ENCODE results near the gene TRAF4. TPM values are rescaled to one million over a fixed set of nuclear protein-coding genes. Genes with fewer than 3 reads are reported as not detected.
A peak's percentile ranks its signal among the peaks of the same experiment; 100 is the strongest.

Gene TRAF4
- total RNA-seq, 1 donor from 2014 or later = 36.6 TPM

DNA sequence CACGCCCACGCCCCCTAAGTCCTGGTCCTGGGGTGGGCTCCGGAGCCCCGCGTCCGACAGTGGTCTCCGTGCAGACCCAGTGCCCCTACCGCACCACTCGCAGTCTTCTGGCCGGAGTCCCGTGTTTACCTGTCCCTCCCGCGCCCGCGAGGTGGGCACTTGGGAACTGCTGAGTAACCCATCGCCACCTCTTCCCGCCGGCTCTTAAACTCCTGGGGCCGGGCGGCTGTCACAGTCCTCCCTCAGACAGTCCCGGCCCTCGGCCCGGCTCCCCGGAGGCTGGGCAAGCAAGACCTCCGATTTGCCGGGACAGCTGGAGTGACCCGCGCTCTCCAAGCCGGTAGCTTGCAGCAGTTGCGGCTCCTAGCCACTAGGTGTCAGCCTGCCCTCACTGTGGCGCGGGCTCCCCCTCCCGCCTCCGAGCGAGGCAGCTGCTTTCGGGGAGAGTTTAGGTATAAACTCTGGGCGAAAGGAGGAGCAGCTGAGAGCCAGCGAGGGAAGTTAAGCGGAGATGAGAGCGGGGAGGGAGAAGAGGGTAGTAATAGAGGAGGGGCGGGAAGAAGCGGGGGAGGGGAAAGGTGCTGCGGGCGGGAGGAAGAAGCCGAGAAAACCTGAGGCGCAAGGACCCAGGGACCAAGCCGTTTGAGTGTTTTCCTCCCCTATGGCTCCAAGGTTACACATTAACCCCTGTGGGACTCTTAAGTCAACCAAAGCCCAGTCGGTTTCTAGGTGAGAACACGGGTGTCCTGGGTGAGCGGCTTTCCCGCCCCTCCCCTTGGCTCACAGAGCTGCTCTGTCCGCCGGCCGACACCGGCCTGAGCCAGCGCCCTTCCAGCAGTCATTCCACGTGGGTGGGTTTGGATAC, 17.0 kb upstream of the TRAF4 start:
- Histone ChIP-seq H3K4me3 (ENCODE audit: low read depth, low read length) (peak overlapping the region; percentile 72), H3K27me3 (ENCODE audit: control insufficient read depth, insufficient read depth, low read length) (no peaks in the 10 kb centered on the region), H3K36me3 (ENCODE audit: control insufficient read depth, insufficient read depth, low read length) (peaks cover 18% of the 10 kb centered on the region)
- TF ChIP-seq, protein P1, sequence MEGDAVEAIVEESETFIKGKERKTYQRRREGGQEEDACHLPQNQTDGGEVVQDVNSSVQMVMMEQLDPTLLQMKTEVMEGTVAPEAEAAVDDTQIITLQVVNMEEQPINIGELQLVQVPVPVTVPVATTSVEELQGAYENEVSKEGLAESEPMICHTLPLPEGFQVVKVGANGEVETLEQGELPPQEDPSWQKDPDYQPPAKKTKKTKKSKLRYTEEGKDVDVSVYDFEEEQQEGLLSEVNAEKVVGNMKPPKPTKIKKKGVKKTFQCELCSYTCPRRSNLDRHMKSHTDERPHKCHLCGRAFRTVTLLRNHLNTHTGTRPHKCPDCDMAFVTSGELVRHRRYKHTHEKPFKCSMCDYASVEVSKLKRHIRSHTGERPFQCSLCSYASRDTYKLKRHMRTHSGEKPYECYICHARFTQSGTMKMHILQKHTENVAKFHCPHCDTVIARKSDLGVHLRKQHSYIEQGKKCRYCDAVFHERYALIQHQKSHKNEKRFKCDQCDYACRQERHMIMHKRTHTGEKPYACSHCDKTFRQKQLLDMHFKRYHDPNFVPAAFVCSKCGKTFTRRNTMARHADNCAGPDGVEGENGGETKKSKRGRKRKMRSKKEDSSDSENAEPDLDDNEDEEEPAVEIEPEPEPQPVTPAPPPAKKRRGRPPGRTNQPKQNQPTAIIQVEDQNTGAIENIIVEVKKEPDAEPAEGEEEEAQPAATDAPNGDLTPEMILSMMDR (IDR thresholded peaks at IDR 0.05; ENCODE audit: insufficient read depth, low read length, severe bottlenecking) = peak; percentile 98
- peak; percentile 87 for DNase-seq (ENCODE audit: low read depth)
- no peak for FAIRE-seq

DNA sequence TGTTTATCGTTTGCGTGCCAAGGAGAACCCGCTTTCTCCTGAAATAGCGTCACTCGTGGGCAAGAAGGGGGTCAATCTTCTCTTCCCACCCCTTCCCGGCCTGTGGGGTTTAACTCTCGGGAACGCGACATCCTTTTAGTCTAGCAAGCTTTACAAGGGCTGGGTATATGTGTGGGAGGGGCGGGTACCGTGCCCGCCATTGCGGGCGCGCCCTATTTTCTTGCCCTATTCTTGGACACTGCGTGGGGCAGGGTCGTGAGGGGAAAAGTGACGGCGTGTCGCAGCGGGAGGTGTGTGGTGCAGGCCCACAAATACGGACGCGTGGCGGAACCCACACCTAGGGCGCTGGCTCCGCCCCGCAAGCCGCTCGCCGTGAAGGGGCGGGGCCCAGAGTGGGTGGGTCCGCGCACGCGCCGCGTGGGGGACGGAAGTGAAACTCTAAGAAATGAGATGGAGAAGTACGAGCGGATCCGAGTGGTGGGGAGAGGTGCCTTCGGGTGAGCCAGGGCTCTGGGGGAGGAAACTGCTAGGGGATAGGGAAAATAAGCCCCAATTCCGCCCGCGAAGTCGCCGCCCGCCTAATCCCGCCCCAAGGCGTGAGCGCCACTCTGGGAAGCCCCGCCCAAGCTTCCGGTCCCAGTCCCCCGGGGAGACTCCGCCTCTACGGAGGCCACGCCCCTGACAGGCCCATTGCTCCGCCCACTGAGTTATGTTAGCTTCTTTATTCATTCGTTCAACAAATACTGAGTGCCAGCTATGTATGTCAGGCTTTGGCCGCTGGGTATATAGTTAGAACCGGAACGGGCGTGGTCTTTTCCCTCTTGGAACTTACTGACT, 15.2 kb upstream of the TRAF4 start, which contains the start of gene NEK8:
TSS of gene NEK8 (plus strand) at position 425 of the 837 bp plus-strand sequence. CDS start at position 451, 26 bp downstream.
- Histone ChIP-seq H3K36me3 (ENCODE audit: control insufficient read depth, insufficient read depth, low read length) (peaks cover 7% of the 10 kb centered on the region), H3K27me3 (ENCODE audit: control insufficient read depth, insufficient read depth, low read length) (no peaks in the 10 kb centered on the region), H3K4me3 (ENCODE audit: low read depth, low read length) (peak within 1 kb of the TSS; percentile 79)
- FAIRE-seq (no peak), DNase-seq (ENCODE audit: low read depth) (peak; percentile 96)
- TF ChIP-seq, protein P1 (IDR thresholded peaks at IDR 0.05; ENCODE audit: insufficient read depth, low read length, severe bottlenecking) = no peak

DNA sequence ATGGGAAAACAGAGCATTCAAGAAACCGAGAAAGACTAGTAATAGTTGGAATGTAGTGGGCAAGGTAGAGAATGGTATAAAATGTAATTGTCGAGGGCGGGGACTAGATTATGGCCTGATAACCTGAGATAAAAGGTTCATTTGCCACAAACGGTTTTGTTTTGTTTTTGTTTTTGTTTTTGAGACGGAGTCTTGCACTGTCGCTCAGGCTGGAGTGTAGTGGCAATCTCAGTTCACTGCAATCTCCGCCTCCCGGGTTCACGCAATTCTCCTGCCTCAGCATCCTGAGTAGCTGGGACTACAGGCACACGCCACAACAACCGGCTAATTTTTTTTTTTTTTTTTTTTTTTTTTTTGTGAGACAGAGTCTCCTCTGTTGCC, 13.9 kb upstream of the TRAF4 start:
- TF ChIP-seq, protein P1 (IDR thresholded peaks at IDR 0.05; ENCODE audit: insufficient read depth, low read length, severe bottlenecking) = no peak
- DNase-seq (ENCODE audit: low read depth) (no peak), FAIRE-seq (no peak)
- Histone ChIP-seq H3K4me3 (ENCODE audit: low read depth, low read length) (no peak overlapping the region), H3K36me3 (ENCODE audit: control insufficient read depth, insufficient read depth, low read length) (no peaks in the 10 kb centered on the region), H3K27me3 (ENCODE audit: control insufficient read depth, insufficient read depth, low read length) (no peaks in the 10 kb centered on the region)

DNA sequence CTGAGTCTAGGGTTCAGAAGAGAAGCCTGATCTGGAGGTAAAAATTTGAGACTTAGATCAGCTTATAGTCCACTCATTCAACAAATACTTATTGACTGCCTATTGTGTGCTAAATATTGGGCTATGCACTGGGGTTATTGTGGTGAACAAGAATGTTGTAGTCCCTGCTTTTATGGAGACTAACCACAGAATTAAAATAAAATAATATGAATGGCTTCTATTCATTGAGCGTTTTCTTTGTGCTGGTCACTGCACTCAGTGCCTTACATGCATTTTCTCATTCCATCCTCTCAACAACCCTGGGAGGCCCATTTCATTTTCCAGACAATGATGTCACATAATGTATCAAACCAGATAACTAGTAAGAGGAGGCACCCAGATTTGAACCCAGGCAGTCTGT, 10.5 kb upstream of the TRAF4 start:
- TF ChIP-seq, protein P1 (IDR thresholded peaks at IDR 0.05; ENCODE audit: insufficient read depth, low read length, severe bottlenecking) = no peak
- Histone ChIP-seq H3K4me3 (ENCODE audit: low read depth, low read length) (no peak overlapping the region), H3K27me3 (ENCODE audit: control insufficient read depth, insufficient read depth, low read length) (no peaks in the 10 kb centered on the region), H3K36me3 (ENCODE audit: control insufficient read depth, insufficient read depth, low read length) (no peaks in the 10 kb centered on the region)
- no peak for DNase-seq (ENCODE audit: low read depth)
- no peak for FAIRE-seq

DNA sequence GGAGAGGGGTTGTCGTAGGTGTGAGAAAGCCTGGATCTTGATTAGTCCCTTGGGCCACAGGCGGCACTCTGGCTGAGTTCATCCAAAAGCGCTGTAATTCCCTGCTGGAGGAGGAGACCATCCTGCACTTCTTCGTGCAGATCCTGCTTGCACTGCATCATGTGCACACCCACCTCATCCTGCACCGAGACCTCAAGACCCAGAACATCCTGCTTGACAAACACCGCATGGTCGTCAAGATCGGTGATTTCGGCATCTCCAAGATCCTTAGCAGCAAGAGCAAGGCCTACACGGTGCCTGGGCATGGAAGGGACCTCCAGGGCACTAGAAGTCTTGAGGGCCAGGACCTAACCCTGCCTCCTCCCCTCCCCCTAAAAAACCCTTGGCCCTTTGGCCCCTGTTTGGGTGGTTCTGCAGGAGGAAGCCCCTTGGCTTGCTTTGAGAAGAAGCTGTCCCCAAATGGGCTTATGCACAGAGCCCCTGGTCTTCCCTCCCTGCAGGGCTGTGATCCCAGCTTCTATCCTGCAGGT, 9.0 kb upstream of the TRAF4 start:
- DNase-seq (ENCODE audit: low read depth) = no peak
- Histone ChIP-seq H3K36me3 (ENCODE audit: control insufficient read depth, insufficient read depth, low read length) (peaks cover 1% of the 10 kb centered on the region), H3K4me3 (ENCODE audit: low read depth, low read length) (no peak overlapping the region), H3K27me3 (ENCODE audit: control insufficient read depth, insufficient read depth, low read length) (no peaks in the 10 kb centered on the region)
- TF ChIP-seq, protein P1 (IDR thresholded peaks at IDR 0.05; ENCODE audit: insufficient read depth, low read length, severe bottlenecking) = no peak
- FAIRE-seq = no peak

All from bronchial epithelial cell (primary cell).